Stimulated activated CD8-positive, alpha-beta memory T cell treated with anti-CD3 and anti-CD28 coated beads, Interleukin-15, amount 100 ng/mL, for 48 hours (primary cell): ENCODE measurements around the gene GPR68.
"Not testable (repeated sequence)": the region's sequence is repeated elsewhere in the genome, so short reads cannot be mapped to it uniquely, and the experiment has no call there.

Experiments used
- DNase-seq, 2 donors: peaks; one replicate each; pipeline ENCODE4 v3.0.0-alpha.2; 2020; ENCODE audit warnings: low read depth in 2 of 2

The GPR68 gene

GRCh38 chr14:91252871-91253794 lies 8.6 kb upstream of the GPR68 start:
- no peak for DNase-seq

GRCh38 chr14:91250912-91251311 lies 6.4 kb upstream of the GPR68 start:
- DNase-seq: no peak

GRCh38 chr14:91249841-91250616 lies 5.5 kb upstream of the GPR68 start:
- DNase-seq: peak in 1 of 2 donors; percentile 63

- no peak for DNase-seq
Observed at GRCh38 chr14:91246051-91246852, 1.7 kb upstream of the GPR68 start.

GRCh38 chr14:91245616-91246015 lies 1.1 kb upstream of the GPR68 start:
- not testable (repeated sequence) for DNase-seq

- peak in 1 of 2 donors; percentile 61 for DNase-seq
Observed at GRCh38 chr14:91245029-91245428, 525 bp upstream of the GPR68 start.

GRCh38 chr14:91243074-91243471 lies 1.4 kb downstream of the GPR68 start:
- DNase-seq: no peak

GRCh38 chr14:91242635-91243034 lies 1.9 kb downstream of the GPR68 start:
- no peak for DNase-seq

GRCh38 chr14:91241863-91242262 lies 2.6 kb downstream of the GPR68 start:
- DNase-seq: no peak

- DNase-seq: no peak
Observed at GRCh38 chr14:91238661-91239060, 5.8 kb downstream of the GPR68 start.

- DNase-seq: no peak
Observed at GRCh38 chr14:91238085-91238484, 6.4 kb downstream of the GPR68 start.

- DNase-seq: no peak
Observed at GRCh38 chr14:91237219-91237618, 7.3 kb downstream of the GPR68 start.

GRCh38 chr14:91235841-91236240 lies 8.7 kb downstream of the GPR68 start:
- no peak for DNase-seq

GRCh38 chr14:91234791-91235114 lies 9.8 kb downstream of the GPR68 start:
- DNase-seq: no peak

- DNase-seq: no peak
Observed at GRCh38 chr14:91233936-91234790, 10.3 kb downstream of the GPR68 start.

- no peak for DNase-seq
Observed at GRCh38 chr14:91232603-91233002, 11.9 kb downstream of the GPR68 start.

GRCh38 chr14:91232052-91232451 lies 12.5 kb downstream of the GPR68 start:
- DNase-seq: no peak

GRCh38 chr14:91231446-91231845 lies 13.1 kb downstream of the GPR68 start:
- no peak for DNase-seq

GRCh38 chr14:91230397-91231035 lies 14.0 kb downstream of the GPR68 start:
- DNase-seq: no peak

GRCh38 chr14:91229743-91230200 lies 14.7 kb downstream of the GPR68 start:
- peak; percentile 60 to 66 for DNase-seq

- DNase-seq: no peak
Observed at GRCh38 chr14:91229005-91229382, 15.5 kb downstream of the GPR68 start.
